Motor neuron (in vitro differentiated cells): ENCODE measurements around the gene AGTRAP. TPM values are rescaled to one million over a fixed set of nuclear protein-coding genes. Genes with fewer than 3 reads are reported as not detected.
A peak's percentile ranks its signal among the peaks of the same experiment; 100 is the strongest.

Experiments
- ATAC-seq, 8 experiments: fragments of 200-7000 bp; cut with Tn5 transposase; replicated peaks in 6 of 8; 2 replicates each; pipeline ENCODE4 v1.8.0; 2021; ENCODE audit warnings: mild to moderate bottlenecking in 8 of 8, moderate library complexity in 8 of 8
- H3K27ac ChIP-seq, 2 donors: fragments of 250-450 bp; sonication (Bioruptor Pico); 2 replicates each; pipeline ENCODE4 v1.9.0; 2021; ENCODE audit warnings: antibody characterized with exemption in 2 of 2, mild to moderate bottlenecking in 2 of 2, moderate library complexity in 1 of 2
- H3K4me1 ChIP-seq, 2 donors: fragments of 250-450 bp; sonication (Bioruptor Pico); replicated peaks in 1 of 2; 2 replicates each; pipeline ENCODE4 v1.6.1; 2021; ENCODE audit warnings: antibody characterized with exemption in 2 of 2, mild to moderate bottlenecking in 2 of 2, moderate library complexity in 1 of 2
- H3K4me3 ChIP-seq, 5 donors: fragments of 250-450 bp; sonication (Bioruptor Pico); 2 replicates each; pipeline ENCODE4 v1.9.0; 2021; ENCODE audit warnings: antibody characterized with exemption in 5 of 5, mild to moderate bottlenecking in 5 of 5, moderate library complexity in 4 of 5
- WGBS, 10 experiments: fragments of 450-650 bp; shearing (Covaris generic); methylation state at CpG; one replicate each; pipeline ENCODE4 v1.0.0; 2022; 5-methylcytosine and 5-hydroxymethylcytosine counted together
- in situ Hi-C, 9 experiments: fragments of 400-800 bp; cut with MboI; loops; one replicate each; pipeline ENCODE4 v1.15.0; 2021; ENCODE audit warnings: low sequenced_read_pairs in 9 of 9, low pct_unique_long_range_greater_than_20kb in 2 of 9; ENCODE audit not compliant: unreplicated experiment in 9 of 9
- total RNA-seq, 8 experiments: library from RNA; unstranded; fragments of 300-600 nt; gene quantifications; 2 replicates each; pipeline versions ENCODE4 v1.2.3 to v1.2.4, GENCODE V29; 2022

AGTRAP gene, protein sequence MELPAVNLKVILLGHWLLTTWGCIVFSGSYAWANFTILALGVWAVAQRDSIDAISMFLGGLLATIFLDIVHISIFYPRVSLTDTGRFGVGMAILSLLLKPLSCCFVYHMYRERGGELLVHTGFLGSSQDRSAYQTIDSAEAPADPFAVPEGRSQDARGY
- 10 to 100 TPM; 12.5 to 55.9 (median 32.3) TPM for total RNA-seq

DNA sequence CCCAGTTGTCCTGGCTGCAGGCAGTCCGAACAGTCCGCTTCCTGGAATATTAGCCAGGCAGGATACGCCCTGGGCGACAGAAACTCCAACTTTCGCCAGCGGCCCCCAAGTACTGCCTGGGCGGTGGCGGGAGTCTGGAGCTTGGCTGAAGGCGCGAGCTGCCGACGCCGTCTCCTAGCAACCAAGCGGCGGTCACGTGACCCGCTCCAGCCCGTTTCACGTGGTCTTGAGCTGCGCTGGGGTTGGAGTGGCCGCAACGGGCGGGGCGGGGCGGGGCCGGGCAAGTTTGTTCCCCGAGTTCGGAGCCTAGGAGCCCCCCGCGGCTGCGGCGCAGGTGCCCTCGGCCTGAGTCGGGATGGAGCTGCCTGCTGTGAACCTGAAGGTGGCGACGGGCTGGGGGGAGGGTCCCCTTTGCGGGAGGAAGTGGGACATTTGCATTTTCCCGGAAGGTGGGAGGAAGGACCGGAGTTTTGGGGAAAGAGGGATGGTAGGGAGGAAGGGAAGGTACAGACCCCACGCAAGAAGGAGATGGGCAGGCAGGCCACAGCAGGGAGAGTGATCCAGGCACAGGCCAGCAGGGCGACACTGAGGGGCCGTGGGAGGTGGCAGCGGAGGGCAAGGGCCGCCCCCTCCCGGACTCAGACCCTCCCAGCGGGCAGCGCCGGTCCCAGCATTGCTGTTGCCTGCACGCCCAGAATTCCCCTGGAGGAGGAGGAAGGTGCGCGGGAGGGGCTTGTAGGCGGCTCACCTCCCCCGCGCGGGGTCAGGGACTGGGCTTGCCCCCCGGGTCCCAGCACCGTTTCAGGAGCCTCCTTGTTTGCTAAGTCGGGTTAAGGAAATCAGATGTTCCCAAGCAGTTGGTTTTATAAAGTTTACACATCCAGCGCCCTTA, at the start of gene AGTRAP:
AGTRAP (plus strand) TSS at position 283 of the 892 bp plus-strand sequence; CDS start at position 356, 73 bp downstream.
- H3K27ac ChIP-seq, result no peak within 1 kb of the TSS

DNA sequence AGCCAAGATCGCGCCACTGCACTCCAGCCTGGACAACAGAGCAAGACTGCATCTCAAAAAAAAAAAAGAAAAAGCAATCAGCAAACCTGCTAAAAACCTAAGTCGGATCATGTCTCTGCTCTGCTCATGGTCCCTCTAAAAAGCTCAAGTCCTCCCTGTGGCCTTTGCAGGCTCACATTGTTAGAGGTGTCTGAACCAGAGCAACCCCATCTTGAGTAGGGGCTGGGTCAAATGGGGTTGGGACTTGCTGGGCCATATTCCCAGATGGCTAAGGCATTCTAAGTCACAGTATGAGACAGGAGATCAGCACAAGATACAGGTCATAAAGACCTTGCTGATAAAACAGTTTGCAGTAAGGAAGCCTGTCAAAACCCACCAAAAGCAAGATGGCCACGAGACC, 47.4 kb upstream of the AGTRAP start:
- peaks cover 37 to 40% of the 10 kb centered on the region in 2 donors for H3K4me1 ChIP-seq
- ATAC-seq, result no peak
- no peak overlapping the region for H3K27ac ChIP-seq
- H3K4me3 ChIP-seq, result no peak overlapping the region
- 73 to 100% (median 99%) methylated on average over 1 to 4 of the region's 4 CpGs; no CpG with 5 or more reads in 4 of the 10 experiments for WGBS, 10 experiments
- in situ Hi-C loops, result no loop called here

More for the DNA sequence above, at the start of gene AGTRAP:
- peak within 1 kb of the TSS; percentile 47 to 58 (median 55) for H3K4me3 ChIP-seq
- ATAC-seq, result peak; percentile 66 to 91 (median 82)
- in situ Hi-C loops, result no loop called here
- peaks cover 31 to 34% of the 10 kb centered on the region in 2 donors for H3K4me1 ChIP-seq
- 0 to 3% (median 0%) methylated on average over 1 to 12 of the region's 59 CpGs; no CpG with 5 or more reads in 4 of the 10 experiments for WGBS, 10 experiments

DNA sequence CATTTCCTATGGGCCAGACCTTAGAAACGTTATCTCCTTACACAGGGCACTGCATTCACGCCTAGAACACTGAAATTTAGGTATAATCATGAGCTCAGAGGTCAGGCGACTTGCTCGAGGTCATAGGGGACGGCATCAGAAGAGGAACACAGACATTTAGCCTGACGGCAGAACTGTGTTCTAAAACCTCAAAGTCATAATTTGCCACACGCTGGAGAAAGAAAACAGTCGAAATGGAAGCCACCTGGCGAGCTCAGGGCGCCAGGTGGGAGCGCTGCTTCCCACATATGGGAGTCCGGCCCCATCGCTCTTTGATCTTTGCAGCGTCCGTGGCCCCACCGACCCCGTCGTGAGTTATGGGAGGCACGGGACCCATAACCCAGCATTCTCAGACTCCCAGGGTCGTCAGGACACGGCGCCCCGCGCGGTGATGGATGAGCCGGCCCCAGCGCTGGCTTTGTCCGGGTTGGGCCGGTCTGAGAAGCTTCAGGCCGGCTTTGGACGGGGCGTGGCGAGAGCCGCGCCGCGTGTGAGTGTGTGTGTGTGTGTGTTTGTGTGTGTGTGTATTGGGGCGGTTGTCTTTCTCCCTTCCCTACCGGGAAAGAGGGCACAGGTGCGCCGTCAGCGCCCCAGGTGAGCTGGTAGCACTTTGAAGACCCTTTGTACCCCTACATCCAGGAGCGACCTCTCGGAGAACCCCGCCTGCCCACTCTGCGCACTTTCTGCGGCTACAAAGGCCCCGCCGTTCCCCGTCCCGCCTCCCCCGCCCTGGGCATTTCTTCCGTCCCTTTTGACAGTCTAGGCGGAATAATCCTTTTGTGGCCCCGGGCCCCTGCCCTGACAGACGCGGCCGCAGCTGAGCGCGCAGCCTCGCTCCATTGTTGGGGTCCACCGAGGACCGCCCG, 45.3 kb upstream of the AGTRAP start:
- Histone ChIP-seq H3K27ac (peak overlapping the region; percentile 98), H3K4me3 (peak overlapping the region; percentile 51 to 96 (median 74)), H3K4me1 (peaks cover 31 to 44% of the 10 kb centered on the region in 2 donors)
- ATAC-seq, result peak; percentile 26 to 78 (median 69)
- 0 to 40% (median 0%) methylated on average over 1 to 29 of the region's 64 CpGs; no CpG with 5 or more reads in 2 of the 10 experiments for WGBS, 10 experiments
- in situ Hi-C loops, result no loop called here

DNA sequence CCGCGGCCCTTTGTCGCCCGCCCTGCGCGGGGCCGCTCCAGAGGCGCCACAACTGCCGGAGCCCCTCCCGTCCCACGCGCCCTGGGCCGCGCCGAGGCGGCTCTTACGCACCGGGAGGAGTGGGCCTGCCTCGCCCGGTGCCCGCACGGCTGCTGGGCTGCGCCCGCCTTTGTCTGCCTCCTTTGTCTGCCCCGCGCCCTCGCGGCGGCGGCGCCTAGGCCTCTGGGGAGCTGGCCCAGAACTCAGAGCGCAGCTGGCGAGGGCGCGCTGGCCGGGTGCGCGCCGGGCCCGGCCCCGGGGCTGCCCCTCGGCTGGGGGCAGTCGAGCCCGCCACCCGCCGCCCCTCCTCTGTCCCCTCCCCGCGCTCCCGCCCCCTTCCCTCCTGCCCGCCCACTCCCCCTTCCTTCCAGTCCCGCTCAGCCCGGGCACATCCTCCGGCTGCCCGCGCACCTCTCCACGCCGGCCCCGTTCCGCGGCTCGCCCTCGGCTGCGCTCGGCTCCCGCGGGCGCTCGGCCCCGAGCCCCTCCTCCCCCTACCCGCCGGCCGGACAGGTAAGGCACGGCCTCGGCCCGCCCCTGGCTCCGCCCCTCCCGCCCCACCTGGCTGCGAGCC, 44.5 kb upstream of the AGTRAP start, which contains the start of gene DRAXIN:
DRAXIN (plus strand) TSS at position 409 of the 613 bp plus-strand sequence. CDS start 14,549 bp downstream, outside the sequence.
- H3K4me3 ChIP-seq, result peak within 1 kb of the TSS; percentile 51 to 96 (median 74)
- WGBS, 10 experiments, result 0 to 4% (median 0%) methylated on average over 1 to 12 of the region's 78 CpGs; no CpG with 5 or more reads in 7 of the 10 experiments
- peak within 1 kb of the TSS; percentile 98 for H3K27ac ChIP-seq
- ATAC-seq, result peak; percentile 15 to 73 (median 67)
- in situ Hi-C loops, result no loop called here
- peaks cover 31 to 44% of the 10 kb centered on the region in 2 donors for H3K4me1 ChIP-seq

DNA sequence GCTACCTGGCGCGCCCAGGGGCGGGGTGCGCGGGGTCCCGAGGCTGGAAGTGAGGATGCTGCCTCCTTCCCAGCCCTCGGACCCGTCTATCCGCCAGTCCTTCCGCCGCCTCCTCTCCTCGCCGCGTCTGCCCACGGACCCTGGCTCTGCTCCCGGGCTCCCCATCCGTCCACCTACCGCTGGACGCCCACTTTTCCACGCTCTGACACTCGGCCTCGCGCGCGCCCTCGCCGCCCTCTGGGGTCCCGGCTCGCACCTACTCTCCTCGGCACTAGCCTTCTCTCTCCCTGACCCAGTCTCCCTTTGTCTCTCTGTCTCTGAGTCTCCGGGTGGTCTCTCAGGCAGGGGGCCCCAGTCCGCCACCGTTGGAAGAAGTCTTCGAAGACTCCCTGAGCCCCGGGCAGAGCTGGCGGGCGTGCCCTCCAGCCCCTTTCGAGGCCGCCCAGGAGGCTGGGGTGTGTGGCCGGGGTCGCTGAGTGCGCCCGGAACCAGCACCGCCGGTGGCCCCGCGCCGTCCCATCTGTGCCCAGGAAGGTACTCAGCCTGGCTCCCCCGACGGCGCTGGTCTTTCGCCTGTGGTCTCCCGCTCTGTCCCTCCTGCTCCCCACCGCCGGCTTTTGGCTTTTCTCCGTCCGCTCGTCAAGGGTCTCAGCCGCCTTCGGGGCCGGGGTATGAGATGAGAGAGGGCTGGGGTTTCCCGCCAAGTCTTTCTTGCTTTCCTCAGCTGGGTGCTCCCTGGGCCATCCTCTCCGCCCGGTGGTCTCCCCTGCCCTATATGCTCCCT, 43.8 kb upstream of the AGTRAP start:
- in situ Hi-C loops, result no loop called here
- Histone ChIP-seq H3K4me1 (peaks cover 31 to 44% of the 10 kb centered on the region in 2 donors), H3K27ac (peak overlapping the region; percentile 98), H3K4me3 (peak overlapping the region; percentile 51 to 96 (median 74))
- 4 to 7% methylated on average over 6 to 32 of the region's 64 CpGs; no CpG with 5 or more reads in 8 of the 10 experiments for WGBS, 10 experiments
- ATAC-seq, result peak in 5 of 8 experiments; percentile 1 to 7 (median 1)

DNA sequence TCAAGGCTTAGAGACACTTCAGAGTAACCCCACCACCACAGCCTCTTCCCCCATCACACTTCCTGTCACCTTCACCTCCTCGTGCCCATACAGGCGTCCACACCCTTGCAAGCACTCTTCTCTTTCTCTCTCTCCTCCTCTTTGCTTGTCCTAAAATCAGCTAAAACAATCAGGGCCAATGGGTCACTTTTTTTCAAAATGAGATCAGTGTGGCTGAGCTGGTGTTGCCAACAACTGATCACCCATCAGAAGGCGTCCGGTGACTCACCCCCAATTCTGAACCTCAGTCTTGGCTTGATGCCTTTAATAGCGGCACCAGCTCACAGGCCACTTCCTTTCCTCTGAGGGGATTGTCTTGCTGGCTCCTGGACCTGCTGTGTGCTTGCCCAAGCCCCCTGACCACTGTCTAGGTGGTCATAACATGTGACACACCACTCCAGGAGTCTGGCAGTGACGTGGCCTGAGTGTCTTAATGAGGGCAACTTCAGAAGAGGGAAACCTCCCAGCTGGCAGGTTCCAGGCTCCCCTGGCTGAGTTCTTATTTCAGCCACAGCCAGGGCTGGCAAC, 42.8 kb upstream of the AGTRAP start:
- H3K4me1 ChIP-seq, result peaks cover 31 to 44% of the 10 kb centered on the region in 2 donors
- 0 to 38% (median 14%) methylated on average over 1 to 5 of the region's 6 CpGs; no CpG with 5 or more reads in 1 of the 10 experiments for WGBS, 10 experiments
- ATAC-seq, result peak in 6 of 8 experiments; percentile 0 to 36 (median 4)
- peak overlapping the region in 1 of 2 donors; percentile 98 for H3K27ac ChIP-seq
- in situ Hi-C loops, result no loop called here
- H3K4me3 ChIP-seq, result peak overlapping the region; percentile 51 to 96 (median 74)

DNA sequence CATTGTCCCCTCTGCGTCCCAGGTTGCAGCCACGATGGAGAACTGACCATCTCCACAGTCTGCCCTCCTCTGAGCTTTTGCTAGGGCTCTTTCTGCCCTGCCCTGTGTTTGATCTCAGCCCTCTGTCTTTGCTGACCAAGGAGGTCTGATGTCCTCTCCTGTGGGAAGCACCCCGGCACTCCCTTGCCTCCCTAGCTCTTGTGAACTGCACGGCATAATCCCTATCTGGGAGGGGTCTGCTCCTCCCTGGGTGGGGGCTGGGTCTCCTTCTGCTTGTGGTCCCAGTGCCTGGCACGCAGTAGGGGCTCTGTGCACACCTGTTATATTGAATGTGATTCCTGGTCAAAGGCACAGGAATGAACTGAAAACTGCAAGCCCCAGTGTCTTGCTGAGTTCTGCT, 42.0 kb upstream of the AGTRAP start:
- no peak for ATAC-seq
- Histone ChIP-seq H3K4me3 (peak overlapping the region in 4 of 5 donors; percentile 51 to 96 (median 80)), H3K27ac (peak overlapping the region in 1 of 2 donors; percentile 98), H3K4me1 (peaks cover 30 to 40% of the 10 kb centered on the region in 2 donors)
- WGBS, 10 experiments, result 0 to 66% (median 20%) methylated on average over 1 to 2 of the region's 5 CpGs; no CpG with 5 or more reads in 4 of the 10 experiments
- in situ Hi-C loops, result no loop called here

DNA sequence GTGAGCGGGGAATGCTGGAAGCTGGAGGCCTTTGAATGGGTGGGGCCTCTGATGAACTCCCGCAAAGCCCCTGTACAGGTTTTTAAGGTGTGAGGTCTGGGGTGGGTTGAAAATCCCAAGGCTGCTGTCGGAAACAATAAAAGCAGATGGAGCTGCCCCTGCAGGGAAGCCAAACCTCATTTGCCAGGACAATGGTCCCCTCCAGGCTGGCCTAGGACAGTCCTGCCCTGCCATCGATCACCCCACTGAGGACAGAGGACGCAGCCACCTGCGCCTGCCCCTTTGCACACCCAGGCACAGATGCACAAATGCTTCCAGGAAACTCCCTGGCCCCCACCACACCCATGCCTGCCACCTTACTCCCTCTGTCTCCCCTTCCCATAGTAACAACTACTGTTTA, 40.1 kb upstream of the AGTRAP start:
- 20 to 92% (median 60%) methylated on average over 1 to 6 of the region's 6 CpGs; no CpG with 5 or more reads in 3 of the 10 experiments for WGBS, 10 experiments
- in situ Hi-C loops, result no loop called here
- Histone ChIP-seq H3K27ac (no peak overlapping the region), H3K4me3 (no peak overlapping the region), H3K4me1 (peaks cover 27 to 37% of the 10 kb centered on the region in 2 donors)
- ATAC-seq, result no peak

DNA sequence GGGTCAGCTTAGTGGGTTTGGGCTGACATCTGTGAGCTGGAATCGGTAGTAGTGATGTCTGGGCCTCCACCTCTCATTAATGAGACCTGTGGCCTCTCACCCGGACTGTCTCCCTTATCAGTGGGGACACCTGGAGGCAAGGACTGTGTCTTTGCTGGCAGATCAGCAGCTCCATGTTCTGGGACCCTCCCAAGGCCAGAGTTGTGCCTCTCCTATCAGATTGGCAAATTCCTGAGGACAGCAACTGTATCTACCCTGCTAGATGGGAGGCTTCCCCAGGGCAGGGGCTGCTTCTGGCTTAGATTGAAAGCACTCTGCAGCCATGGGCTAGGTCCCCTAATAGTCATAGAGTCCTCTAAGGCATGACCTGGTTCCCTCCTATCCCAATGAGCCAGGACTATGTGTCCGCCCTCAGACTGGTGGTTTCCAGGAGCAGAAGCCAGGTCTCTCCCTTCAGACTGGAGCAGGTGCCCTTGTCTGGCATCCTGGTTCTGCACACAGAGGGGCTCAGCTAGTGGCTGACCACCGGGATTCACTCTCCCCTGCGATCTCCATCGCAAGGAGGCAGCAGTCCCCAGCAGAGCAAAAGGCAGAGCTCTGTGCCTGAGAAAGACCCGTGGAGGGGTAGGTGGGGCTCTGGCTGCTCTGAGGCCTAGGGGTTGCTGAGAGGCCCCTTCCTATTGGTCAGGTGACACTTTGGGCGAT, 38.6 kb upstream of the AGTRAP start:
- ATAC-seq, result no peak
- peaks cover 42 to 52% of the 10 kb centered on the region in 2 donors for H3K4me1 ChIP-seq
- in situ Hi-C loops, result no loop called here
- 0 to 100% (median 78%) methylated on average over 1 to 7 of the region's 8 CpGs; no CpG with 5 or more reads in 1 of the 10 experiments for WGBS, 10 experiments
- no peak overlapping the region for H3K27ac ChIP-seq
- no peak overlapping the region for H3K4me3 ChIP-seq

DNA sequence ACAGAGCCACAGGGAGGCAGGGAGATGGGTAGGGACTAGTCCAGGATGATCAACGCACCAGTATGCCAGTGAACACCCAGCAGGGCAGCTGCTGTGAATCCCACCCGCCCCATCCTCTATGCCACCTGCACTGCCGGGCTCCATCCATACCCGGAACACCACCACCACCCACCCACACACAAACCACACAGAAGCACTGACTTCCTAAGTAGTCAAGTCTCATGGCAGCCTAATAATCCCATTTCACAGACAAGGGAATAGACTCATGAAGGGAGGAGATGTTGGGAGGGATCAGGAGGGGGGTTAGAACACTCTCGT, 38.1 kb upstream of the AGTRAP start:
- no peak for ATAC-seq
- Histone ChIP-seq H3K4me1 (peaks cover 47 to 57% of the 10 kb centered on the region in 2 donors), H3K27ac (no peak overlapping the region), H3K4me3 (no peak overlapping the region)
- in situ Hi-C loops, result no loop called here
- 60 to 80% (median 72%) methylated on average over 1 to 3 of the region's 5 CpGs; no CpG with 5 or more reads in 6 of the 10 experiments for WGBS, 10 experiments
